Mesendoderm (in vitro differentiated cells): ENCODE results near the gene SPESP1.
"Not testable (repeated sequence)": the region's sequence is repeated elsewhere in the genome, so short reads cannot be mapped to it uniquely, and the experiment has no call there.

Experiments used
- DNase-seq: peaks from one replicate; pipeline ENCODE4 v3.0.0; 2013
- H2AK5ac ChIP-seq: 2 replicates; pipeline ENCODE4 v1.6.1; 2013; ENCODE audit warnings: low read length, inconsistent platforms
- H2BK120ac ChIP-seq: 2 replicates; pipeline ENCODE4 v1.6.1; 2013; ENCODE audit warnings: low read depth, mild to moderate bottlenecking, low read length, moderate library complexity, mixed read lengths
- H2BK15ac ChIP-seq: replicated peaks from 2 replicates; pipeline ENCODE4 v1.6.1; 2013; ENCODE audit warnings: low read depth, mild to moderate bottlenecking, moderate library complexity
- H2BK5ac ChIP-seq: 2 replicates; pipeline ENCODE4 v1.6.1; 2013; ENCODE audit warnings: low read length, inconsistent platforms
- H3K18ac ChIP-seq: 2 replicates; pipeline ENCODE4 v1.6.1; 2013; ENCODE audit warnings: mild to moderate bottlenecking, low read length, mixed read lengths
- H3K23ac ChIP-seq: one replicate; pipeline ENCODE4 v1.6.1; 2013; ENCODE audit warnings: low read length
- H3K27ac ChIP-seq: 2 replicates; pipeline ENCODE4 v1.5.1; 2013; ENCODE audit warnings: low read depth, mild to moderate bottlenecking, inconsistent platforms, low read length, moderate library complexity
- H3K27me3 ChIP-seq: 2 replicates; pipeline ENCODE4 v1.6.1; 2013; ENCODE audit warnings: low read length, control low read depth, mild to moderate bottlenecking, inconsistent platforms; ENCODE audit not compliant: insufficient read depth, poor library complexity
- H3K36me3 ChIP-seq: 2 replicates; pipeline ENCODE4 v1.6.1; 2013; ENCODE audit warnings: low read length, inconsistent platforms; ENCODE audit not compliant: control insufficient read depth, insufficient read depth
- H3K4ac ChIP-seq: one replicate; pipeline ENCODE4 v1.6.1; 2013; ENCODE audit warnings: low read depth, mild to moderate bottlenecking, low read length, moderate library complexity
- H3K4me1 ChIP-seq: 2 replicates; pipeline ENCODE4 v1.6.1; 2013; ENCODE audit warnings: low read depth, low read length, inconsistent platforms; ENCODE audit not compliant: control insufficient read depth
- H3K4me2 ChIP-seq: 2 replicates; pipeline ENCODE4 v1.6.1; 2013; ENCODE audit warnings: low read length
- H3K4me3 ChIP-seq: 2 replicates; pipeline ENCODE4 v1.5.1; 2013; ENCODE audit warnings: mild to moderate bottlenecking, low read length
- H3K56ac ChIP-seq: one replicate; pipeline ENCODE4 v1.6.1; 2013; ENCODE audit warnings: low read length
- H3K79me1 ChIP-seq: 2 replicates; pipeline ENCODE4 v1.6.1; 2013; ENCODE audit warnings: low read length, inconsistent platforms
- H3K79me2 ChIP-seq: 2 replicates; pipeline ENCODE4 v1.6.1; 2013; ENCODE audit warnings: mild to moderate bottlenecking, low read length; ENCODE audit not compliant: control insufficient read depth, insufficient read depth
- H3K9ac ChIP-seq: 2 replicates; pipeline ENCODE4 v1.6.1; 2013; ENCODE audit warnings: low read length, inconsistent platforms
- H4K5ac ChIP-seq: one replicate; pipeline ENCODE4 v1.6.1; 2013; ENCODE audit warnings: low read length
- H4K8ac ChIP-seq: one replicate; pipeline ENCODE4 v1.6.1; 2013; ENCODE audit warnings: low read depth, mild to moderate bottlenecking, control low read depth, low read length, moderate library complexity
- WGBS: extraction: QIAGEN DNeasy Blood & Tissue Kit; methylation state at CpG from one replicate; pipeline ENCODE4 v1.1.7; 2013; ENCODE audit warnings: low lambda C conversion rate, missing lambda C conversion rate; ENCODE audit not compliant: insufficient coverage; ENCODE audit errors: extremely low coverage; 5-methylcytosine and 5-hydroxymethylcytosine counted together

Gene SPESP1

GRCh38 chr15:68966996-68967395 lies 36.7 kb downstream of the SPESP1 start:
- H3K4me1 ChIP-seq, result no peaks in the 10 kb centered on the region
- DNase-seq, result no peak
- no peak overlapping the region for H2AK5ac ChIP-seq
- H4K8ac ChIP-seq, result no peak overlapping the region
- no peak overlapping the region for H3K4me2 ChIP-seq
- no peak overlapping the region for H3K4ac ChIP-seq
- H3K18ac ChIP-seq, result no peak overlapping the region
- H3K36me3 ChIP-seq, result no peaks in the 10 kb centered on the region
- H4K5ac ChIP-seq, result no peak overlapping the region
- H3K23ac ChIP-seq, result no peak overlapping the region
- H3K79me2 ChIP-seq, result no peaks in the 10 kb centered on the region
- no peak overlapping the region for H3K56ac ChIP-seq
- no peak overlapping the region for H2BK5ac ChIP-seq
- no CpG with 5 or more reads among the region's 5 CpGs for WGBS
- no peaks in the 10 kb centered on the region for H3K27me3 ChIP-seq
- H2BK15ac ChIP-seq, result no peak overlapping the region
- no peak overlapping the region for H2BK120ac ChIP-seq
- H3K79me1 ChIP-seq, result no peaks in the 10 kb centered on the region
- H3K4me3 ChIP-seq, result no peak overlapping the region
- H3K9ac ChIP-seq, result no peak overlapping the region
- no peak overlapping the region for H3K27ac ChIP-seq

GRCh38 chr15:68967948-68968347 lies 37.6 kb downstream of the SPESP1 start:
- Histone ChIP-seq H3K27ac (no peak overlapping the region), H3K4me2 (no peak overlapping the region), H2AK5ac (no peak overlapping the region), H3K4me3 (no peak overlapping the region), H3K79me2 (no peaks in the 10 kb centered on the region), H3K23ac (no peak overlapping the region), H3K4ac (no peak overlapping the region), H4K8ac (no peak overlapping the region), H3K79me1 (no peaks in the 10 kb centered on the region), H3K56ac (no peak overlapping the region), H2BK5ac (no peak overlapping the region), H3K36me3 (no peaks in the 10 kb centered on the region), H2BK15ac (no peak overlapping the region), H3K4me1 (no peaks in the 10 kb centered on the region), H3K27me3 (no peaks in the 10 kb centered on the region), H3K9ac (no peak overlapping the region), H2BK120ac (no peak overlapping the region), H4K5ac (no peak overlapping the region), H3K18ac (no peak overlapping the region)
- DNase-seq, result no peak

DNA sequence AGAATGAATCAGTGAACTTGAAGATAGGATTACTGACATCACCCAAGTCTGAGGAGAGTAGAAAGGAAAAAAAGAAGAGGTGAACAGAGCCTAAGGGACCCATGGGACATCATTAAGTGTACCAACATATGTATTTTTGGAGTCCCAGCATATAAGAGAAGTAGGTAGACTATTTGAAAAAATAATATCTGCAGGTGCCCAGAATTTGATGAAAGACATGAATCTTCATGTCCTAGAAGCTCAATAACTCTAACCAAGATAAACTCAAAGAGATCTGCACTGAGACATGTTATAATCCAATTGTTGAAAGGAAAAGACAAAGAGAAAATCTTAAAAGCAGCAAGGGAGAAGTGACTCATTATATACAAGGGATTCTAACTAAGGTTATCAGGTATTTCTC lies 39.0 kb downstream of the SPESP1 start:
- H3K4me1 ChIP-seq, result no peaks in the 10 kb centered on the region
- H4K8ac ChIP-seq, result no peak overlapping the region
- no peak overlapping the region for H3K4me3 ChIP-seq
- no peak overlapping the region for H3K4ac ChIP-seq
- H3K56ac ChIP-seq, result no peak overlapping the region
- H3K36me3 ChIP-seq, result no peaks in the 10 kb centered on the region
- no peaks in the 10 kb centered on the region for H3K79me1 ChIP-seq
- no peak overlapping the region for H2BK15ac ChIP-seq
- H3K4me2 ChIP-seq, result no peak overlapping the region
- no peak overlapping the region for H3K18ac ChIP-seq
- no peak overlapping the region for H4K5ac ChIP-seq
- H3K79me2 ChIP-seq, result no peaks in the 10 kb centered on the region
- H2AK5ac ChIP-seq, result no peak overlapping the region
- DNase-seq, result no peak
- H3K27ac ChIP-seq, result no peak overlapping the region
- no peak overlapping the region for H3K9ac ChIP-seq
- no peaks in the 10 kb centered on the region for H3K27me3 ChIP-seq
- H2BK5ac ChIP-seq, result no peak overlapping the region
- no peak overlapping the region for H3K23ac ChIP-seq
- H2BK120ac ChIP-seq, result no peak overlapping the region

- Histone ChIP-seq H3K23ac (no peak overlapping the region), H3K27ac (no peak overlapping the region), H4K8ac (no peak overlapping the region), H3K36me3 (no peaks in the 10 kb centered on the region), H3K4me2 (no peak overlapping the region), H3K18ac (no peak overlapping the region), H4K5ac (no peak overlapping the region), H3K79me2 (no peaks in the 10 kb centered on the region), H3K56ac (no peak overlapping the region), H2BK120ac (no peak overlapping the region), H3K79me1 (no peaks in the 10 kb centered on the region), H3K4me1 (no peaks in the 10 kb centered on the region), H3K4me3 (no peak overlapping the region), H2BK5ac (no peak overlapping the region), H2BK15ac (no peak overlapping the region), H3K27me3 (no peaks in the 10 kb centered on the region), H2AK5ac (no peak overlapping the region), H3K9ac (no peak overlapping the region), H3K4ac (no peak overlapping the region)
- no peak for DNase-seq
- no CpG with 5 or more reads among the region's 4 CpGs for WGBS
Measured at GRCh38 chr15:68972201-68973065, 42.1 kb downstream of the SPESP1 start.

- not testable (repeated sequence) for H3K4me1 ChIP-seq, H3K56ac ChIP-seq, H2AK5ac ChIP-seq, H3K27ac ChIP-seq, H4K5ac ChIP-seq, H3K23ac ChIP-seq, H3K18ac ChIP-seq, H3K79me1 ChIP-seq, H3K36me3 ChIP-seq, H2BK120ac ChIP-seq, H2BK15ac ChIP-seq, H3K9ac ChIP-seq, H3K4me2 ChIP-seq, H3K4me3 ChIP-seq, DNase-seq, H3K27me3 ChIP-seq, H2BK5ac ChIP-seq, H3K4ac ChIP-seq, H4K8ac ChIP-seq, H3K79me2 ChIP-seq
- WGBS, result no CpG with 5 or more reads among the region's 26 CpGs
Measured at GRCh38 chr15:68975651-68976160, 45.4 kb downstream of the SPESP1 start.

- not testable (repeated sequence) for H3K4me3 ChIP-seq, H3K27ac ChIP-seq, H3K79me1 ChIP-seq, H3K36me3 ChIP-seq, H2BK120ac ChIP-seq, H3K18ac ChIP-seq, H3K4ac ChIP-seq, H3K27me3 ChIP-seq, H4K5ac ChIP-seq, H3K56ac ChIP-seq, H3K4me2 ChIP-seq, H2BK15ac ChIP-seq, DNase-seq, H3K9ac ChIP-seq, H3K23ac ChIP-seq, H2BK5ac ChIP-seq, H2AK5ac ChIP-seq, H3K4me1 ChIP-seq, H4K8ac ChIP-seq, H3K79me2 ChIP-seq
- WGBS, result no CpG with 5 or more reads among the region's 10 CpGs
Measured at GRCh38 chr15:68977426-68977825, 47.1 kb downstream of the SPESP1 start.
